Fibroblast of the aortic adventitia (primary cell): Measurements from ENCODE around the gene PPARD. TPM values are rescaled to one million over a fixed set of nuclear protein-coding genes. Genes with fewer than 3 reads are reported as not detected.

Source experiments
- DNase-seq: peaks from one replicate; pipeline ENCODE4 v3.0.0-alpha.2; 2010; ENCODE audit warnings: low read depth
- H3K4me3 ChIP-seq: 2 replicates; pipeline ENCODE4 v1.5.1; 2011; ENCODE audit warnings: low read depth, mild to moderate bottlenecking, control low read depth, low read length, moderate library complexity
- small RNA-seq: library from RNA; depleted of rRNA; stranded (forward); fragments of <200 nt; gene quantifications from one replicate; pipeline ENCODE3, GENCODE V24; 2012
- total RNA-seq: library from RNA; depleted of rRNA; stranded (reverse); fragments of >200 nt; gene quantifications from 2 replicates; pipeline ENCODE4 v1.2.3, GENCODE V29; 2012; ENCODE audit warnings: low replicate concordance
- TF ChIP-seq, protein P1 (sequence below): IDR thresholded peaks from 2 replicates; pipeline ENCODE4 v1.5.1; 2011; ENCODE audit warnings: mild to moderate bottlenecking, low read length, control low read depth, inconsistent platforms; ENCODE audit not compliant: insufficient read depth

The PPARD gene
- total RNA-seq, 1 donor: 10.4 TPM

DNA sequence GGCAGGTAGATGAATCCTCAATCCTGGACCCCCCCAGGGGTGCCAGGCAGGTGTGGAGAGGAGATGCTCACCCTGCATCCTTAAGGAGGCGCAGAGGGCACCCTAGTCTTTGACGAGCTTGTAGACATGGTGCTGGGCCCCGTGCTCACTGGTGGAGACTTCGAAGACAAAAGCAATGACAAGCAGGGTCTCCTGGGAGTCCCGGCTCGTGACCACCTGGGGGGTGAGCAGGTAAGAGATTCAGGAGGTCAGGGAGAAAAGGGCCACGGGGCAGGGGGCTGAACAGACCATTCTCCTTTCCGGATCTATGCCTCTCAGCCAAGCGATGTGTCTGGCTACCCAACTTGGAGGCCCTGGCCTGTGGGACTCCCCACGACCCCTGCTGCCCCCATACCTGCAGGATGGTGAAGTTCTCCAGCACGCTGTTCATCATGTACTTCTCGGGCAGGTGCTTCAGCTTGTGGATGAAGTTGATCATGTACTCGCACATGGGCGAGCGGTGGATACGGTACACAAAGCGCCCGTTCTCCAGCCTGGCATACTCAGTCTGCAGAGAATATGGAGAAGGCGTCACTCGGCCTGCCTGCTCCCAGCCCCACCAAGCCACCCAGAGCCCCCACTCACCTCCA lies 132.7 kb downstream of the PPARD start:
- no peak overlapping the region for H3K4me3 ChIP-seq
- TF ChIP-seq, protein P1, sequence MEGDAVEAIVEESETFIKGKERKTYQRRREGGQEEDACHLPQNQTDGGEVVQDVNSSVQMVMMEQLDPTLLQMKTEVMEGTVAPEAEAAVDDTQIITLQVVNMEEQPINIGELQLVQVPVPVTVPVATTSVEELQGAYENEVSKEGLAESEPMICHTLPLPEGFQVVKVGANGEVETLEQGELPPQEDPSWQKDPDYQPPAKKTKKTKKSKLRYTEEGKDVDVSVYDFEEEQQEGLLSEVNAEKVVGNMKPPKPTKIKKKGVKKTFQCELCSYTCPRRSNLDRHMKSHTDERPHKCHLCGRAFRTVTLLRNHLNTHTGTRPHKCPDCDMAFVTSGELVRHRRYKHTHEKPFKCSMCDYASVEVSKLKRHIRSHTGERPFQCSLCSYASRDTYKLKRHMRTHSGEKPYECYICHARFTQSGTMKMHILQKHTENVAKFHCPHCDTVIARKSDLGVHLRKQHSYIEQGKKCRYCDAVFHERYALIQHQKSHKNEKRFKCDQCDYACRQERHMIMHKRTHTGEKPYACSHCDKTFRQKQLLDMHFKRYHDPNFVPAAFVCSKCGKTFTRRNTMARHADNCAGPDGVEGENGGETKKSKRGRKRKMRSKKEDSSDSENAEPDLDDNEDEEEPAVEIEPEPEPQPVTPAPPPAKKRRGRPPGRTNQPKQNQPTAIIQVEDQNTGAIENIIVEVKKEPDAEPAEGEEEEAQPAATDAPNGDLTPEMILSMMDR: no peak
- DNase-seq: no peak

- no peak for DNase-seq
- H3K4me3 ChIP-seq: no peak overlapping the region
- TF ChIP-seq, protein P1: no peak
Measured at GRCh38 chr6:35475573-35475972, 133.2 kb downstream of the PPARD start.

DNA sequence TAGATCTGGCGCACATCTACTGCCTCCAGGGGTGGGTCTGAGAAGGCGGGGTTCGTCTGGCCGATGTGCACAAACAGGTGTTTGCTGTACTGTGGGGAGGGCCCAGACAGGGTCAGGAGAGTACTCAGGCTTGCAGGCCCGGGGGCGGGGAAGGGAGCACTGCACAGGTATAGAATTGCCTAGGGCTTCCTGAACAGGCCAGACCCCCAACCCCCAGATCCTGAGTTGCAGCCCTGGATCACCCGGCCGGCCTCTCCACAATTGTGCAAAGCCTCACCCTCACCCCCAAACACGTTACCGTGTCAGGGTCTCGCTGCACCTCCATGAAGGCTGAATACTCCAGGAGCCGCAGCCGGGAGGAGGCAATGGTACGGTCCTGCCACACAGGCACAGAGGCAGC lies 133.6 kb downstream of the PPARD start:
- DNase-seq: no peak
- no peak overlapping the region for H3K4me3 ChIP-seq
- TF ChIP-seq, protein P1: no peak

- DNase-seq: no peak
- TF ChIP-seq, protein P1: no peak
- H3K4me3 ChIP-seq: no peak overlapping the region
Measured at GRCh38 chr6:35477028-35477427, 134.7 kb downstream of the PPARD start.

Small RNAs within 50 kb of the gene (small RNA-seq; reads per million reads assigned to genes)
- gene MIR7111: not detected

Other genes starting within 250 kb of the PPARD start
- 0.36 TPM in 1 of 2 replicates, not detected in the other for gene TCP11, start 201.2 kb upstream of the PPARD start, total RNA-seq
- 1.8 and 10.0 TPM in 2 replicates for gene SCUBE3, start 128.6 kb upstream of the PPARD start, total RNA-seq
- gene ZNF76, start 82.8 kb upstream of the PPARD start, total RNA-seq: 5.9 and 18.4 TPM in 2 replicates
- 0.18 and 1.1 TPM in 2 replicates for gene DEF6, start 44.7 kb upstream of the PPARD start, total RNA-seq
- gene FANCE, start 109.8 kb downstream of the PPARD start, total RNA-seq: 5.1 and 7.7 TPM in 2 replicates
- 778 and 1,853 TPM in 2 replicates for gene RPL10A, start 125.8 kb downstream of the PPARD start, total RNA-seq
- 4.6 and 11.6 TPM in 2 replicates for gene TEAD3, start 154.5 kb downstream of the PPARD start, total RNA-seq
- gene TULP1, start 170.3 kb downstream of the PPARD start, total RNA-seq: not detected in 2 replicates